ENCODE data around the gene FOXD2. TPM values are rescaled to one million over a fixed set of nuclear protein-coding genes. Genes with fewer than 3 reads are reported as not detected.

FOXD2 gene
- polyA plus RNA-seq, 4 donors, result 5.6 to 9.6 (median 6.2) TPM

Other genes with a start within 250 kb of the FOXD2 start
- 10 to 100 TPM; 39.5 to 60.3 (median 49.0) TPM for gene PDZK1IP1, start 248.0 kb upstream of the FOXD2 start, polyA plus RNA-seq (ENCODE audit: insufficient read length in 4 of 4)
- gene TAL1, start 205.8 kb upstream of the FOXD2 start, polyA plus RNA-seq (ENCODE audit: insufficient read length in 4 of 4), result 1 to 10 TPM; 4.2 to 6.3 (median 4.7) TPM
- gene STIL, start 123.9 kb upstream of the FOXD2 start, polyA plus RNA-seq (ENCODE audit: insufficient read length in 4 of 4), result 1 to 10 TPM; 7.9 to 9.2 (median 8.9) TPM
- 10 to 100 TPM; 66.3 to 83.9 (median 81.9) TPM for gene CMPK1, start 104.3 kb upstream of the FOXD2 start, polyA plus RNA-seq (ENCODE audit: insufficient read length in 4 of 4)
- under 1 TPM in 3 of 4 donors, not detected in 1; 0.11 to 0.27 (median 0.26) TPM for gene FOXE3, start 21.8 kb upstream of the FOXD2 start, polyA plus RNA-seq (ENCODE audit: insufficient read length in 4 of 4)

All from right renal pelvis (tissue), 4 donors.